HepG2 (cell line): ENCODE data around the gene CLDN16. TPM values are rescaled to one million over a fixed set of nuclear protein-coding genes. Genes with fewer than 3 reads are reported as not detected.

Source experiments
- ATAC-seq: fragments of 200-7000 bp; cut with Tn5 transposase; 3 replicates; pipeline ENCODE4 v1.9.1; 2020; ENCODE audit warnings: mild to moderate bottlenecking, moderate library complexity
- BruUV-seq: library from RNA; stranded (reverse); fragments of 400-500 nt; replicated peaks from 2 replicates; lab custom pipeline; 2021; lab: Mats Ljungman, UMichigan
- CTCF ChIA-PET: fragments of 300-600 bp; formaldehyde crosslinking; extraction: SDS; loops from one replicate; lab custom pipeline; 2021; ENCODE audit warnings: low total read pairs, inconsistent platforms, low intra/inter-chr PET ratio; lab: Yijun Ruan, JAX
- POLR2A ChIA-PET: fragments of 350-600 bp; sonication (Branson Sonifier 250); formaldehyde crosslinking; loops from one replicate; lab custom pipeline; 2020; ENCODE audit warnings: antibody characterized with exemption, inconsistent platforms; lab: Yijun Ruan, JAX
- DNase-seq: peaks from one replicate; pipeline ENCODE4 v3.0.0-alpha.2; 2015; ENCODE audit warnings: low spot score
- FAIRE-seq: peaks from 3 replicates; lab custom pipeline; 2011; peaks lifted over from hg19 to GRCh38; lab: Jason Lieb, UNC
- H2AFZ ChIP-seq: one replicate; pipeline ENCODE4 v1.6.1; 2011; ENCODE audit warnings: low read length, inconsistent platforms
- H3K27ac ChIP-seq: fragments of 300-600 bp; 3 replicates; pipeline ENCODE4 v1.8.0; 2011; ENCODE audit warnings: mixed run types, mild to moderate bottlenecking, mixed read lengths, low read length, inconsistent platforms; ENCODE audit not compliant: insufficient read depth; ENCODE audit errors: extremely low read length
- H3K27me3 ChIP-seq, 2 experiments: fragments of 200-600 bp in 1 of 2; 2 replicates in 1 of 2; 3 replicates in 1 of 2; pipeline versions ENCODE4 v1.6.0 to v1.8.0; 2011; ENCODE audit warnings: low read length in 2 of 2, mild to moderate bottlenecking in 2 of 2, moderate library complexity in 2 of 2, inconsistent platforms in 1 of 2; ENCODE audit not compliant: insufficient read depth in 2 of 2, control insufficient read depth in 1 of 2
- H3K36me3 ChIP-seq, 2 experiments: fragments of 200-600 bp in 1 of 2; replicated peaks in 1 of 2; 2 replicates in 1 of 2; 3 replicates in 1 of 2; pipeline versions ENCODE4 v1.5.1 to v1.8.0; 2011; ENCODE audit warnings: low read length in 2 of 2, inconsistent platforms in 1 of 2; ENCODE audit not compliant: insufficient read depth in 2 of 2, control insufficient read depth in 1 of 2
- H3K4me1 ChIP-seq: 2 replicates; pipeline ENCODE4 v1.5.1; 2012; ENCODE audit warnings: low read length, inconsistent platforms; ENCODE audit not compliant: insufficient read depth
- H3K4me2 ChIP-seq: 2 replicates; pipeline ENCODE4 v1.6.0; 2011; ENCODE audit warnings: low read depth, low read length, inconsistent platforms
- H3K4me3 ChIP-seq, 3 experiments: fragments of 200-600 bp in 1 of 3; sonication (generic), shearing (Covaris generic) in 1 of 3; replicated peaks in 1 of 3; 2 replicates each; pipeline ENCODE4 v1.5.1; 2011 to 2016; ENCODE audit warnings: low read length in 3 of 3, inconsistent platforms in 2 of 3, low read depth in 2 of 3, mild to moderate bottlenecking in 2 of 3, control low read depth in 1 of 3, mixed read lengths in 1 of 3; ENCODE audit not compliant: insufficient read depth in 1 of 3
- H3K79me2 ChIP-seq: one replicate; pipeline ENCODE4 v1.6.1; 2011; ENCODE audit warnings: low read length, inconsistent platforms; ENCODE audit not compliant: insufficient read depth
- H3K9ac ChIP-seq: 2 replicates; pipeline ENCODE4 v1.6.0; 2011; ENCODE audit warnings: mild to moderate bottlenecking, low read depth, low read length, inconsistent platforms; ENCODE audit not compliant: insufficient read depth
- H3K9me3 ChIP-seq: 2 replicates; pipeline ENCODE4 v1.5.1; 2012; ENCODE audit warnings: mild to moderate bottlenecking, low read length
- H4K20me1 ChIP-seq: 2 replicates; pipeline ENCODE4 v1.6.0; 2011; ENCODE audit warnings: inconsistent platforms, mild to moderate bottlenecking, low read length, moderate library complexity; ENCODE audit not compliant: insufficient read depth
- FOXK2 ChIP-seq: fragments of 450-650 bp; IDR thresholded peaks from 2 replicates; pipeline ENCODE4 v1.6.1; 2016
- RFX1 ChIP-seq: fragments of 450-650 bp; IDR thresholded peaks from 2 replicates; pipeline ENCODE4 v1.6.1; 2017
- SALL1 ChIP-seq: sonication (generic); formaldehyde crosslinking; IDR thresholded peaks from 2 replicates; pipeline ENCODE4 v1.8.0; 2022; ENCODE audit warnings: mild to moderate bottlenecking, missing genetic modification reagents
- SOX5 ChIP-seq: IDR thresholded peaks from 2 replicates; pipeline ENCODE4 v1.6.1; 2016; ENCODE audit warnings: borderline replicate concordance
- ZC3H13 ChIP-seq: sonication (generic); formaldehyde crosslinking; IDR thresholded peaks from 2 replicates; pipeline ENCODE4 v1.8.1; 2023; ENCODE audit warnings: mild to moderate bottlenecking, missing genetic modification reagents, moderate library complexity
- ZNF143 ChIP-seq: sonication (generic); formaldehyde crosslinking; IDR thresholded peaks from 2 replicates; pipeline ENCODE4 v1.4.0; 2020; ENCODE audit warnings: missing genetic modification reagents
- ZNF543 ChIP-seq: sonication (generic); formaldehyde crosslinking; IDR thresholded peaks from 2 replicates; pipeline ENCODE4 v1.4.0; 2020; ENCODE audit warnings: mild to moderate bottlenecking, missing genetic modification reagents
- ZNF550 ChIP-seq: sonication (generic); formaldehyde crosslinking; IDR thresholded peaks from 2 replicates; pipeline ENCODE4 v1.4.0; 2020; ENCODE audit warnings: mild to moderate bottlenecking, missing genetic modification reagents, borderline replicate concordance
- ZNF629 ChIP-seq: sonication (generic); formaldehyde crosslinking; conservative IDR thresholded peaks from 2 replicates; pipeline ENCODE4 v1.5.0; 2020; ENCODE audit warnings: missing genetic modification reagents
- ZNF776 ChIP-seq: sonication (generic); formaldehyde crosslinking; IDR thresholded peaks from 2 replicates; pipeline ENCODE4 v1.4.0; 2020; ENCODE audit warnings: mild to moderate bottlenecking, missing genetic modification reagents
- ZNF782 ChIP-seq: sonication (generic); formaldehyde crosslinking; IDR thresholded peaks from 2 replicates; pipeline ENCODE4 v1.4.0; 2020; ENCODE audit warnings: missing genetic modification reagents, mild to moderate bottlenecking, borderline replicate concordance
- ZNF878 ChIP-seq: sonication (generic); formaldehyde crosslinking; IDR thresholded peaks from 2 replicates; pipeline ENCODE4 v1.8.1; 2023; ENCODE audit warnings: mild to moderate bottlenecking, missing genetic modification reagents, moderate library complexity
- ZSCAN12 ChIP-seq: sonication (generic); formaldehyde crosslinking; IDR thresholded peaks from 2 replicates; pipeline ENCODE4 v1.9.0; 2021; ENCODE audit warnings: mild to moderate bottlenecking, missing genetic modification reagents
- WGBS: methylation state at CpG from one replicate; pipeline ENCODE4 v1.1.6; 2017; ENCODE audit warnings: low lambda C conversion rate; 5-methylcytosine and 5-hydroxymethylcytosine counted together
- in situ Hi-C: cut with HindIII; loops from 2 replicates; pipeline ENCODE4 v1.10.0; 2017; ENCODE audit warnings: low pct_unique_long_range_greater_than_20kb; ENCODE audit not compliant: extremely low pct_ligation_motif_present
- intact Hi-C: fragments of 100-400 bp; cut with micrococcal nuclease; formaldehyde crosslinking; loops from one replicate; pipeline ENCODE4 v1.10.0; 2022; ENCODE audit not compliant: unreplicated experiment
- polyA plus RNA-seq, 8 experiments: library from polyadenylated mRNA; depleted of rRNA in 3 of 8; stranded (reverse) in 7 of 8; unstranded in 1 of 8; fragments of >200 nt; fragmentation: Illumina TruSeq in 4 of 8; extraction: Trizol in 4 of 8; gene quantifications; 2 replicates each; pipeline versions ENCODE4 v1.2.1 to v1.2.3, GENCODE V29; 2011 to 2016; ENCODE audit warnings: low read depth in 4 of 8, missing spikeins in 1 of 8, mixed read lengths in 1 of 8; ENCODE audit not compliant: insufficient read depth in 1 of 8
- total RNA-seq, 5 experiments: library from RNA; depleted of rRNA; stranded (reverse); fragments of >200 nt; fragmentation: Illumina TruSeq; extraction: Trizol; gene quantifications; 2 replicates each; pipeline ENCODE4 v1.2.3, GENCODE V29; 2016; ENCODE audit warnings: low read depth in 1 of 5
- TF ChIP-seq, protein P1 (sequence below): sonication (generic); formaldehyde crosslinking; IDR thresholded peaks from 2 replicates; pipeline ENCODE4 v1.5.0; 2020; ENCODE audit warnings: mild to moderate bottlenecking, missing genetic modification reagents
- TF ChIP-seq, protein P2 (sequence below): sonication (generic); formaldehyde crosslinking; conservative IDR thresholded peaks from 2 replicates; pipeline ENCODE4 v1.8.0; 2022; ENCODE audit warnings: missing genetic modification reagents
- TF ChIP-seq, protein P3 (sequence below): sonication (generic); formaldehyde crosslinking; IDR thresholded peaks from 2 replicates; pipeline ENCODE4 v1.5.0; 2020; ENCODE audit warnings: missing genetic modification reagents, mild to moderate bottlenecking, borderline replicate concordance
- TF ChIP-seq, protein P4 (sequence below): sonication (generic); formaldehyde crosslinking; IDR thresholded peaks from 2 replicates; pipeline ENCODE4 v1.5.0; 2020; ENCODE audit warnings: mild to moderate bottlenecking, missing genetic modification reagents
- TF ChIP-seq, protein P5 (sequence below): sonication (generic); IDR thresholded peaks from 2 replicates; pipeline ENCODE4 v1.6.1; 2016; ENCODE audit warnings: low read depth, borderline replicate concordance

CLDN16 gene
- total and polyA plus RNA-seq, 2 of the 13 experiments (the other 11 are each of a cell fraction or from before 2014, with no cell fraction given): 0.13 to 0.24 TPM

DNA sequence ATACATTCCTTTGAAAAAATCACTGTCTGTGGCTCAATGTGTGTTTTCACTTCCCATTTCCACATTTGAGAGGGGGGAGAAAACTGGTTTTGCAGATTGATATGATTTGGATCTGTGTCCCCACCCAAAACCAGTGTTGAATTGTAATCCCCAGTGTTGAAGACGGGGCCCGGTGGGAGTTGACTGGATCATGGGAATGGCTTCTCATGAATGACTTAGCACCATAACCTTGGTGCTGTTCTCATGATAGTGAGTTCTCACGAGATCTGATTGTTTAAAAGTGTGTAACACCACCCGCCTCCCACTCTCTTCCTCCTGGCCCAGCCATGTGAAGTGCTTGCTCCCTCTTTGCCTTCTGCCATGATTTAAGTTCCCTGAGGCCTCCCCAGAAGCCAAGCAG, 45.7 kb downstream of the CLDN16 start (continued):
- TF ChIP-seq, protein P1, sequence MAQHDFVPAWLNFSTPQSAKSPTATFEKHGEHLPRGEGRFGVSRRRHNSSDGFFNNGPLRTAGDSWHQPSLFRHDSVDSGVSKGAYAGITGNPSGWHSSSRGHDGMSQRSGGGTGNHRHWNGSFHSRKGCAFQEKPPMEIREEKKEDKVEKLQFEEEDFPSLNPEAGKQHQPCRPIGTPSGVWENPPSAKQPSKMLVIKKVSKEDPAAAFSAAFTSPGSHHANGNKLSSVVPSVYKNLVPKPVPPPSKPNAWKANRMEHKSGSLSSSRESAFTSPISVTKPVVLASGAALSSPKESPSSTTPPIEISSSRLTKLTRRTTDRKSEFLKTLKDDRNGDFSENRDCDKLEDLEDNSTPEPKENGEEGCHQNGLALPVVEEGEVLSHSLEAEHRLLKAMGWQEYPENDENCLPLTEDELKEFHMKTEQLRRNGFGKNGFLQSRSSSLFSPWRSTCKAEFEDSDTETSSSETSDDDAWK: no peak
- no peak for TF ChIP-seq ZC3H13

DNA sequence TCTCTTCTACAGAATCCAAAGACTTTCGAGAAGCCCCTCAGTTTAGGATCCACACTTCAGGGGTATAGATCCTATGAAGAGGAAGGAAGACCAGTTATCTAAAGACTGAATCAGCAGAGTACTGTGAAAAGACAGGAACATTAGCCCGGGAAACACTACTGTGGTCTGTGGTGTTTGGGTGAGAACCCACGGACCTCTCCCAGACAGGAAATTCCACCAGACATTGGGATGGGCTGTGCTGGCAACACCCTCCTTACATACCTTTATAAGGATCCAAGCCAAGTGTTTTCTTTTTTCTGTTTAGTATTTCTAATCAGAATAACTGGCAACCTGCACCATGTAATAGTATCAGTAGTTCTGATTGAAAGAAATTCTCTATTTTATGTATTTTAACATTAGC, 47.7 kb downstream of the CLDN16 start:
- H4K20me1 ChIP-seq: no peaks in the 10 kb centered on the region
- in situ Hi-C loops: no loop called here
- no peak for FAIRE-seq

More for the DNA sequence above, 47.7 kb downstream of the CLDN16 start:
- H2AFZ ChIP-seq: no peak overlapping the region
- no peak overlapping the region for H3K4me3 ChIP-seq
- H3K4me2 ChIP-seq: no peak overlapping the region
- DNase-seq (no peak), ATAC-seq (no peak)
- H3K27ac ChIP-seq: no peak overlapping the region
- ChIA-PET POLR2A (no interaction called here), CTCF (no interaction called here)
- no TSS peak for BruUV-seq
- no peaks in the 10 kb centered on the region for H3K4me1 ChIP-seq
- TF ChIP-seq, protein P2, sequence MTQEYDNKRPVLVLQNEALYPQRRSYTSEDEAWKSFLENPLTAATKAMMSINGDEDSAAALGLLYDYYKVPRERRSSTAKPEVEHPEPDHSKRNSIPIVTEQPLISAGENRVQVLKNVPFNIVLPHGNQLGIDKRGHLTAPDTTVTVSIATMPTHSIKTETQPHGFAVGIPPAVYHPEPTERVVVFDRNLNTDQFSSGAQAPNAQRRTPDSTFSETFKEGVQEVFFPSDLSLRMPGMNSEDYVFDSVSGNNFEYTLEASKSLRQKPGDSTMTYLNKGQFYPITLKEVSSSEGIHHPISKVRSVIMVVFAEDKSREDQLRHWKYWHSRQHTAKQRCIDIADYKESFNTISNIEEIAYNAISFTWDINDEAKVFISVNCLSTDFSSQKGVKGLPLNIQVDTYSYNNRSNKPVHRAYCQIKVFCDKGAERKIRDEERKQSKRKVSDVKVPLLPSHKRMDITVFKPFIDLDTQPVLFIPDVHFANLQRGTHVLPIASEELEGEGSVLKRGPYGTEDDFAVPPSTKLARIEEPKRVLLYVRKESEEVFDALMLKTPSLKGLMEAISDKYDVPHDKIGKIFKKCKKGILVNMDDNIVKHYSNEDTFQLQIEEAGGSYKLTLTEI: no peak
- no peak for TF ChIP-seq RFX1
- TF ChIP-seq ZNF143: no peak
- TF ChIP-seq ZNF782: no peak
- TF ChIP-seq, protein P3, sequence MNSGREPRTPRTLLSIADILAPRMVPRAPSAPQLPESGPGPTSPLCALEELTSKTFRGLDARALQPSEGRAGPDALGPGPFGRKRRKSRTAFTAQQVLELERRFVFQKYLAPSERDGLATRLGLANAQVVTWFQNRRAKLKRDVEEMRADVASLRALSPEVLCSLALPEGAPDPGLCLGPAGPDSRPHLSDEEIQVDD (CRISPR knock-in tag): no peak
- no peak for TF ChIP-seq ZNF776 (CRISPR knock-in tag)
- TF ChIP-seq, protein P4, sequence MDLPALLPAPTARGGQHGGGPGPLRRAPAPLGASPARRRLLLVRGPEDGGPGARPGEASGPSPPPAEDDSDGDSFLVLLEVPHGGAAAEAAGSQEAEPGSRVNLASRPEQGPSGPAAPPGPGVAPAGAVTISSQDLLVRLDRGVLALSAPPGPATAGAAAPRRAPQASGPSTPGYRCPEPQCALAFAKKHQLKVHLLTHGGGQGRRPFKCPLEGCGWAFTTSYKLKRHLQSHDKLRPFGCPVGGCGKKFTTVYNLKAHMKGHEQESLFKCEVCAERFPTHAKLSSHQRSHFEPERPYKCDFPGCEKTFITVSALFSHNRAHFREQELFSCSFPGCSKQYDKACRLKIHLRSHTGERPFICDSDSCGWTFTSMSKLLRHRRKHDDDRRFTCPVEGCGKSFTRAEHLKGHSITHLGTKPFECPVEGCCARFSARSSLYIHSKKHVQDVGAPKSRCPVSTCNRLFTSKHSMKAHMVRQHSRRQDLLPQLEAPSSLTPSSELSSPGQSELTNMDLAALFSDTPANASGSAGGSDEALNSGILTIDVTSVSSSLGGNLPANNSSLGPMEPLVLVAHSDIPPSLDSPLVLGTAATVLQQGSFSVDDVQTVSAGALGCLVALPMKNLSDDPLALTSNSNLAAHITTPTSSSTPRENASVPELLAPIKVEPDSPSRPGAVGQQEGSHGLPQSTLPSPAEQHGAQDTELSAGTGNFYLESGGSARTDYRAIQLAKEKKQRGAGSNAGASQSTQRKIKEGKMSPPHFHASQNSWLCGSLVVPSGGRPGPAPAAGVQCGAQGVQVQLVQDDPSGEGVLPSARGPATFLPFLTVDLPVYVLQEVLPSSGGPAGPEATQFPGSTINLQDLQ: no peak
- TF ChIP-seq, protein P5, sequence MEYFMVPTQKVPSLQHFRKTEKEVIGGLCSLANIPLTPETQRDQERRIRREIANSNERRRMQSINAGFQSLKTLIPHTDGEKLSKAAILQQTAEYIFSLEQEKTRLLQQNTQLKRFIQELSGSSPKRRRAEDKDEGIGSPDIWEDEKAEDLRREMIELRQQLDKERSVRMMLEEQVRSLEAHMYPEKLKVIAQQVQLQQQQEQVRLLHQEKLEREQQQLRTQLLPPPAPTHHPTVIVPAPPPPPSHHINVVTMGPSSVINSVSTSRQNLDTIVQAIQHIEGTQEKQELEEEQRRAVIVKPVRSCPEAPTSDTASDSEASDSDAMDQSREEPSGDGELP: no peak
- no peak for TF ChIP-seq FOXK2
- no peak for TF ChIP-seq SOX5 (CRISPR knock-in tag)
- no peak for TF ChIP-seq ZNF629 (CRISPR knock-in tag)
- TF ChIP-seq SALL1 (CRISPR knock-in tag): no peak
- TF ChIP-seq ZNF878 (CRISPR knock-in tag): no peak
- TF ChIP-seq ZSCAN12 (CRISPR knock-in tag): no peak
- no peak for TF ChIP-seq ZNF543 (CRISPR knock-in tag)
- TF ChIP-seq ZNF550 (CRISPR knock-in tag): no peak
- H3K79me2 ChIP-seq: no peaks in the 10 kb centered on the region
- H3K27me3 ChIP-seq: no peaks in the 10 kb centered on the region
- intact Hi-C loops: no loop called here
- no peaks in the 10 kb centered on the region for H3K36me3 ChIP-seq
- H3K9me3 ChIP-seq: no peaks in the 10 kb centered on the region
- WGBS: 2% methylated on average over 3 of the region's 3 CpGs
- H3K9ac ChIP-seq: no peak overlapping the region
